Mesenchymal stem cell (in vitro differentiated cells and primary cell): Measurements from ENCODE around the gene ME1.
"Not testable (repeated sequence)": the region's sequence is repeated elsewhere in the genome, so short reads cannot be mapped to it uniquely, and the experiment has no call there.

Experiments
- DNase-seq: peaks from one replicate; pipeline ENCODE4 v3.0.0-alpha.2; 2013
- H2AFZ ChIP-seq: one replicate; pipeline ENCODE4 v1.6.1; 2013; ENCODE audit warnings: low read depth, mild to moderate bottlenecking, control low read depth, inconsistent platforms, low read length, moderate library complexity
- H2AK5ac ChIP-seq: 2 replicates; pipeline ENCODE4 v1.6.1; 2013; ENCODE audit warnings: low read length, moderate library complexity, mild to moderate bottlenecking, inconsistent platforms; ENCODE audit not compliant: severe bottlenecking
- H2BK120ac ChIP-seq: one replicate; pipeline ENCODE4 v1.6.1; 2013; ENCODE audit warnings: low read depth, mild to moderate bottlenecking, inconsistent platforms, low read length, moderate library complexity
- H2BK12ac ChIP-seq, 2 experiments: one replicate each; pipeline ENCODE4 v1.6.1; 2013; ENCODE audit warnings: inconsistent platforms in 2 of 2, low read length in 2 of 2, mild to moderate bottlenecking in 2 of 2, moderate library complexity in 2 of 2, control low read depth in 1 of 2
- H2BK15ac ChIP-seq: one replicate; pipeline ENCODE4 v1.6.1; 2013; ENCODE audit warnings: mild to moderate bottlenecking, low read depth, inconsistent platforms; ENCODE audit not compliant: poor library complexity, severe bottlenecking
- H2BK5ac ChIP-seq: 2 replicates; pipeline ENCODE4 v1.6.1; 2013; ENCODE audit warnings: low read depth, mild to moderate bottlenecking, low read length, control low read depth, inconsistent platforms; ENCODE audit not compliant: poor library complexity, severe bottlenecking
- H3K14ac ChIP-seq, 2 experiments: one replicate each; pipeline ENCODE4 v1.6.1; 2013; ENCODE audit warnings: inconsistent platforms in 2 of 2, low read length in 2 of 2, control low read depth in 1 of 2, mild to moderate bottlenecking in 1 of 2, moderate library complexity in 1 of 2
- H3K18ac ChIP-seq, 2 experiments: one replicate each; pipeline ENCODE4 v1.6.1; 2013; ENCODE audit warnings: inconsistent platforms in 2 of 2, low read length in 2 of 2, control low read depth in 1 of 2, low read depth in 1 of 2, mild to moderate bottlenecking in 1 of 2
- H3K23ac ChIP-seq, 2 experiments: one replicate each; pipeline ENCODE4 v1.6.1; 2013; ENCODE audit warnings: inconsistent platforms in 2 of 2, low read length in 2 of 2, mild to moderate bottlenecking in 2 of 2, moderate library complexity in 2 of 2, control low read depth in 1 of 2
- H3K27ac ChIP-seq: 2 replicates; pipeline ENCODE4 v1.5.1; 2013; ENCODE audit warnings: mild to moderate bottlenecking, moderate library complexity, low read length, control low read depth, inconsistent platforms; ENCODE audit not compliant: poor library complexity, severe bottlenecking
- H3K27me3 ChIP-seq, 2 experiments: 2 replicates each; pipeline versions ENCODE4 v1.6.1 to v1.7.0; 2013; ENCODE audit warnings: low read length in 2 of 2, mild to moderate bottlenecking in 2 of 2, moderate library complexity in 2 of 2, control low read depth in 1 of 2, inconsistent platforms in 1 of 2; ENCODE audit not compliant: control insufficient read depth in 1 of 2, insufficient read depth in 1 of 2
- H3K36me3 ChIP-seq, 2 experiments: 2 replicates each; pipeline versions ENCODE4 v1.6.1 to v1.7.0; 2013; ENCODE audit warnings: low read length in 2 of 2, control low read depth in 1 of 2, inconsistent platforms in 1 of 2, low read depth in 1 of 2, mild to moderate bottlenecking in 1 of 2; ENCODE audit not compliant: insufficient read depth in 2 of 2, control insufficient read depth in 1 of 2
- H3K4ac ChIP-seq, 2 experiments: one replicate each; pipeline ENCODE4 v1.6.1; 2013; ENCODE audit warnings: inconsistent platforms in 2 of 2, low read length in 2 of 2, mild to moderate bottlenecking in 2 of 2, moderate library complexity in 2 of 2, control low read depth in 1 of 2, low read depth in 1 of 2
- H3K4me1 ChIP-seq: 2 replicates; pipeline ENCODE4 v1.6.1; 2013; ENCODE audit warnings: low read depth, low read length, control low read depth; ENCODE audit not compliant: control insufficient read depth, insufficient read depth
- H3K4me2 ChIP-seq: 2 replicates; pipeline ENCODE4 v1.6.1; 2013; ENCODE audit warnings: low read length, mild to moderate bottlenecking, inconsistent platforms; ENCODE audit not compliant: poor library complexity, severe bottlenecking
- H3K4me3 ChIP-seq, 2 experiments: 2 replicates each; pipeline versions ENCODE4 v1.5.1 to v1.7.0; 2013; ENCODE audit warnings: low read length in 2 of 2, mild to moderate bottlenecking in 2 of 2, control low read depth in 1 of 2, low read depth in 1 of 2; ENCODE audit not compliant: insufficient read depth in 1 of 2
- H3K79me1 ChIP-seq: replicated peaks from 2 replicates; pipeline ENCODE4 v1.6.1; 2013; ENCODE audit warnings: mild to moderate bottlenecking, control low read depth, low read length, inconsistent platforms; ENCODE audit not compliant: poor library complexity, severe bottlenecking
- H3K9ac ChIP-seq: 2 replicates; pipeline ENCODE4 v1.7.0; 2013; ENCODE audit warnings: mild to moderate bottlenecking, low read length, moderate library complexity
- H3K9me3 ChIP-seq: 2 replicates; pipeline ENCODE4 v1.7.0; 2013; ENCODE audit warnings: mild to moderate bottlenecking, low read length; ENCODE audit not compliant: control insufficient read depth
- H4K8ac ChIP-seq: one replicate; pipeline ENCODE4 v1.6.1; 2013; ENCODE audit warnings: inconsistent platforms, mild to moderate bottlenecking, low read length, moderate library complexity
- H4K91ac ChIP-seq: one replicate; pipeline ENCODE4 v1.6.1; 2013; ENCODE audit warnings: mild to moderate bottlenecking, low read length, inconsistent platforms
- WGBS: methylation state at CpG from one replicate; pipeline ENCODE4 v1.1.7; 2013; ENCODE audit warnings: mixed read lengths; 5-methylcytosine and 5-hydroxymethylcytosine counted together

ME1 gene

DNA sequence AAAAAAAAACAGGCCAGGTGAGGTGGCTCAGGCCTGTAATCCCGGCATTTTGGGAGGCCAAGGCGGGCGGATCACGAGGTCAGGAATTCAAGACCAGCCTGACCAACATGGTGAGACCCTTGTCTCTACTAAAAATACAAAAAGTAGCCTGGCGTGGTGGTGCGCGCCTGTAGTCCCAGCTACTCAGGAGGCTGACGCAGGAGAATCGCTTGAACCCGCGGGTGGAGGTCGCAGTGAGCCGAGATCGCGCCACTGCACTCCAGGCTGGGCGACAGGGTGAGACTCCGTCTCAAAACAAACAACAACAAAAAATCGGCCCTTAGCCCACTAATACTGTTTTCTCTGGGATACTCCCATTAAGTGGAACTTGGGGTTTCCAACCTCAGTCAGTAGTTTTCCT is 238.9 kb downstream of the ME1 start:
- not testable (repeated sequence) for H3K18ac ChIP-seq, H2BK15ac ChIP-seq, H3K27me3 ChIP-seq, H2AFZ ChIP-seq, H3K4me1 ChIP-seq, H2BK120ac ChIP-seq, H3K23ac ChIP-seq, H4K91ac ChIP-seq, H4K8ac ChIP-seq, H3K9me3 ChIP-seq, H2BK5ac ChIP-seq, H3K27ac ChIP-seq, H3K14ac ChIP-seq, DNase-seq, H2AK5ac ChIP-seq
- WGBS: 93% methylated on average over 18 of the region's 18 CpGs
- peaks cover 2 to 57% of the 10 kb centered on the region in 2 experiments for H3K36me3 ChIP-seq
- peak overlapping the region in 1 of 2 experiments; percentile 42 for H2BK12ac ChIP-seq
- peak overlapping the region in 1 of 2 experiments; percentile 16 for H3K4ac ChIP-seq
- H3K79me1 ChIP-seq: peaks cover 15% of the 10 kb centered on the region
- peak overlapping the region; percentile 94 for H3K9ac ChIP-seq
- H3K4me2 ChIP-seq: peak overlapping the region; percentile 61
- peak overlapping the region; percentile 12 to 95 for H3K4me3 ChIP-seq

DNA sequence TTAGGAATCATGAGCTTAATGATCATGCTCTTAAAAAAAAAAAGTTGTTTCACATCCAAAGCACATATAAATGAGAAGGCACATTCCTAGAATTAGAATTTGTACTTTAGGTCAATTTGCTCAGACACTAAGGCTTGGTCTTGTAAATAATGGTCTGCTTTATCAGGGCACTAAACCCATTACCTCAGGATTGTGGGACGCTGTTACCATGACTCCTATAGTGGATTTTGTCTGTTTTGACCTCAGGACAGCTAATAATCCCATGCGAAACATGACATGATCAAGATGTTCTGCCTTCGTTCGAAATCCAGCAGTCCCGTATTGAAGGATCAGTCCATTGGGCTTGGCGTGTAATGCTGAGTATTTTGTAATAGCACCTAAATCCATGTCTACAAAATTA is 240.2 kb downstream of the ME1 start:
- no peak overlapping the region for H2BK12ac ChIP-seq
- H3K9ac ChIP-seq: no peak overlapping the region
- no peak overlapping the region for H2BK15ac ChIP-seq
- no peak overlapping the region for H4K8ac ChIP-seq
- peaks cover 6% of the 10 kb centered on the region for H3K4me1 ChIP-seq
- no peak overlapping the region for H2AFZ ChIP-seq
- no peak overlapping the region for H3K14ac ChIP-seq
- H3K36me3 ChIP-seq: peaks cover 7 to 59% of the 10 kb centered on the region in 2 experiments
- H3K9me3 ChIP-seq: no peaks in the 10 kb centered on the region
- DNase-seq: peak; percentile 82
- no peak overlapping the region for H3K4ac ChIP-seq
- H3K4me3 ChIP-seq: no peak overlapping the region
- no peak overlapping the region for H2BK120ac ChIP-seq
- H3K23ac ChIP-seq: no peak overlapping the region
- H4K91ac ChIP-seq: no peak overlapping the region
- no peak overlapping the region for H3K27ac ChIP-seq
- 89% methylated on average over 6 of the region's 6 CpGs for WGBS
- peaks cover 19% of the 10 kb centered on the region for H3K79me1 ChIP-seq
- H3K4me2 ChIP-seq: no peak overlapping the region
- H2AK5ac ChIP-seq: no peak overlapping the region
- no peaks in the 10 kb centered on the region for H3K27me3 ChIP-seq
- no peak overlapping the region for H2BK5ac ChIP-seq
- no peak overlapping the region for H3K18ac ChIP-seq

DNA sequence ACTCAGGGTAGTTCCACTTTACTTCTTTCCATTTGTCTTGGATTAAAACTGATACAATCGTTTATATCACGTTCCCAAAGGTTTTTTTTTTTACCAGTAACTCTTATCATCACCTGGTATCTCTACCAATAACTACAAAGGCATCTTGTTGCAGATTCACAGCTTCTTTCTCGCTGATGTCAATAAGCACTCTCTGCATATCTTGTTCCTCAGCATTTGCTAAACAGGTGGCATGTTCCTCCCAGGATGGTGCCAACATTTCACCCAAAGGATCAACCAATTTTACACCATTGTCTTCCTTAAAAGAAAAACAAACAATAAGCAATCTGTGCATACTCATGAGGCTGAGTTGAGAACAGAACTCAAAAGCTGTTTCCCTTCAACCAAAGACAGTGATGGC is 242.3 kb downstream of the ME1 start:
- Histone ChIP-seq H3K9ac (no peak overlapping the region), H3K9me3 (no peaks in the 10 kb centered on the region), H3K4me1 (peaks cover 4% of the 10 kb centered on the region), H3K79me1 (peaks cover 17% of the 10 kb centered on the region), H2AFZ (no peak overlapping the region), H3K27ac (no peak overlapping the region), H3K4me3 (no peak overlapping the region), H3K18ac (no peak overlapping the region), H2BK5ac (no peak overlapping the region), H2BK12ac (no peak overlapping the region), H2BK120ac (no peak overlapping the region), H3K4ac (no peak overlapping the region), H3K27me3 (no peaks in the 10 kb centered on the region), H3K14ac (no peak overlapping the region), H4K8ac (no peak overlapping the region), H2AK5ac (no peak overlapping the region), H2BK15ac (no peak overlapping the region), H3K23ac (no peak overlapping the region), H4K91ac (no peak overlapping the region), H3K36me3 (peaks cover 14 to 69% of the 10 kb centered on the region in 2 experiments), H3K4me2 (no peak overlapping the region)
- WGBS: 89% methylated on average over 3 of the region's 3 CpGs
- no peak for DNase-seq

DNA sequence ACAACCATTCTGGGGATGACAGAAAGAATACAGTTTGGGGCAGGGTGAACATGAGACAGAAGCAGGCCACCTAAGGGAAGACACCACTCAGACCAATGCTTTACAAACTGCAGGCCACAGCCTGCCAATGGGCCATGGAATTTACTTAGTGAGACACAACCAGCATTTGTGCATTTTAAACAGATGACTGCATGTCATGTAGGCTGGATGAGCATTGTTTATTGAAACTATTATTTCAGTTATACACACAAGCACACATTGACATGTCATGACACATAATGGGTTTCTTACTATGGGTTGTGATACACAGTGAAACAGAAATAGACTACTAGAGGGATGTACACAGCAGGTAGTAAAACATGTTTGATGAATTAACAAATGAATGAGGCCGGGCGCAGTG is 245.8 kb downstream of the ME1 start:
- H3K27ac ChIP-seq: no peak overlapping the region
- peak; percentile 19 for DNase-seq
- H3K14ac ChIP-seq: no peak overlapping the region

More for the DNA sequence above, 245.8 kb downstream of the ME1 start:
- H2BK120ac ChIP-seq: no peak overlapping the region
- peaks cover 14 to 84% of the 10 kb centered on the region in 2 experiments for H3K36me3 ChIP-seq
- peak overlapping the region in 1 of 2 experiments; percentile 26 for H3K23ac ChIP-seq
- no peak overlapping the region for H2BK15ac ChIP-seq
- no peaks in the 10 kb centered on the region for H3K27me3 ChIP-seq
- no peak overlapping the region for H3K18ac ChIP-seq
- H2BK12ac ChIP-seq: no peak overlapping the region
- H3K4ac ChIP-seq: no peak overlapping the region
- H3K4me3 ChIP-seq: no peak overlapping the region
- H2AK5ac ChIP-seq: no peak overlapping the region
- H4K8ac ChIP-seq: no peak overlapping the region
- peaks cover 2% of the 10 kb centered on the region for H3K4me1 ChIP-seq
- H4K91ac ChIP-seq: no peak overlapping the region
- no peak overlapping the region for H2BK5ac ChIP-seq
- H3K9ac ChIP-seq: no peak overlapping the region
- H3K79me1 ChIP-seq: peaks cover 24% of the 10 kb centered on the region
- no peak overlapping the region for H2AFZ ChIP-seq
- 100% methylated on average over 2 of the region's 2 CpGs for WGBS
- H3K4me2 ChIP-seq: no peak overlapping the region
- no peaks in the 10 kb centered on the region for H3K9me3 ChIP-seq
